Measurements from ENCODE around the gene ADARB2.

The ADARB2 gene

GRCh38 chr10:1737222-1738061, at the start of gene ADARB2:
Gene ADARB2 (minus strand): TSS chr10:1737525.
- no peak for TF ChIP-seq ZBTB7A (IDR thresholded peaks at IDR 0.05; ENCODE audit: low read depth)
- TF ChIP-seq USF1 (IDR thresholded peaks at IDR 0.05), result no peak
- no peak for TF ChIP-seq YY1 (IDR thresholded peaks at IDR 0.05; ENCODE audit: low read depth)
- TF ChIP-seq REST (IDR thresholded peaks at IDR 0.05; ENCODE audit: low read depth), result no peak
- TF ChIP-seq TAF1 (IDR thresholded peaks at IDR 0.05; ENCODE audit: low read depth), result no peak
- TF ChIP-seq CREB1 (IDR thresholded peaks at IDR 0.05; ENCODE audit: low read depth), result no peak
- TF ChIP-seq EP300 (IDR thresholded peaks at IDR 0.05; ENCODE audit: borderline replicate concordance), result no peak
- TF ChIP-seq EGR1 (IDR thresholded peaks at IDR 0.05), result no peak
- TF ChIP-seq NFIC (IDR thresholded peaks at IDR 0.05), result no peak
- TF ChIP-seq RAD21 (IDR thresholded peaks at IDR 0.05; ENCODE audit: low read depth), result no peak
- no peak for TF ChIP-seq TCF12 (IDR thresholded peaks at IDR 0.05; ENCODE audit: low read depth)
- no peak for TF ChIP-seq MAX (IDR thresholded peaks at IDR 0.05)
- no peak for TF ChIP-seq CEBPB (IDR thresholded peaks at IDR 0.05)
- TF ChIP-seq FOXM1 (IDR thresholded peaks at IDR 0.05; ENCODE audit: borderline replicate concordance, low read depth), result no peak
- TF ChIP-seq TEAD4 (IDR thresholded peaks at IDR 0.05), result no peak

GRCh38 chr10:1785835-1786234, 48.5 kb upstream of the ADARB2 start:
- TF ChIP-seq REST (IDR thresholded peaks at IDR 0.05; ENCODE audit: low read depth) (no peak), EP300 (IDR thresholded peaks at IDR 0.05; ENCODE audit: borderline replicate concordance) (no peak), FOXM1 (IDR thresholded peaks at IDR 0.05; ENCODE audit: borderline replicate concordance, low read depth) (no peak), CREB1 (IDR thresholded peaks at IDR 0.05; ENCODE audit: low read depth) (no peak), TCF12 (IDR thresholded peaks at IDR 0.05; ENCODE audit: low read depth) (no peak), RAD21 (IDR thresholded peaks at IDR 0.05; ENCODE audit: low read depth) (no peak), CEBPB (IDR thresholded peaks at IDR 0.05) (no peak), ZBTB7A (IDR thresholded peaks at IDR 0.05; ENCODE audit: low read depth) (no peak), EGR1 (IDR thresholded peaks at IDR 0.05) (no peak)

- TF ChIP-seq CEBPB (IDR thresholded peaks at IDR 0.05) (no peak), YY1 (IDR thresholded peaks at IDR 0.05; ENCODE audit: low read depth) (no peak), TEAD4 (IDR thresholded peaks at IDR 0.05) (no peak), CREB1 (IDR thresholded peaks at IDR 0.05; ENCODE audit: low read depth) (no peak), FOXM1 (IDR thresholded peaks at IDR 0.05; ENCODE audit: borderline replicate concordance, low read depth) (no peak), MAX (IDR thresholded peaks at IDR 0.05) (no peak), USF1 (IDR thresholded peaks at IDR 0.05) (no peak), REST (IDR thresholded peaks at IDR 0.05; ENCODE audit: low read depth) (no peak), EP300 (IDR thresholded peaks at IDR 0.05; ENCODE audit: borderline replicate concordance) (no peak), TCF12 (IDR thresholded peaks at IDR 0.05; ENCODE audit: low read depth) (no peak), NFIC (IDR thresholded peaks at IDR 0.05) (no peak), TAF1 (IDR thresholded peaks at IDR 0.05; ENCODE audit: low read depth) (no peak), EGR1 (IDR thresholded peaks at IDR 0.05) (no peak), ZBTB7A (IDR thresholded peaks at IDR 0.05; ENCODE audit: low read depth) (no peak), RAD21 (IDR thresholded peaks at IDR 0.05; ENCODE audit: low read depth) (no peak)
Measured at GRCh38 chr10:1782841-1783240, 45.5 kb upstream of the ADARB2 start.

- TF ChIP-seq CEBPB (IDR thresholded peaks at IDR 0.05) (no peak), TEAD4 (IDR thresholded peaks at IDR 0.05) (no peak), USF1 (IDR thresholded peaks at IDR 0.05) (no peak), TAF1 (IDR thresholded peaks at IDR 0.05; ENCODE audit: low read depth) (no peak), CREB1 (IDR thresholded peaks at IDR 0.05; ENCODE audit: low read depth) (no peak), REST (IDR thresholded peaks at IDR 0.05; ENCODE audit: low read depth) (no peak), MAX (IDR thresholded peaks at IDR 0.05) (no peak), YY1 (IDR thresholded peaks at IDR 0.05; ENCODE audit: low read depth) (no peak), NFIC (IDR thresholded peaks at IDR 0.05) (no peak), EP300 (IDR thresholded peaks at IDR 0.05; ENCODE audit: borderline replicate concordance) (no peak), TCF12 (IDR thresholded peaks at IDR 0.05; ENCODE audit: low read depth) (no peak), EGR1 (IDR thresholded peaks at IDR 0.05) (no peak)
Measured at GRCh38 chr10:1779796-1780195, 42.5 kb upstream of the ADARB2 start.

Measured in Ishikawa (cell line).